ENCODE results near the gene ACY1.

The ACY1 gene

GRCh38 chr3:51997172-51997571, 13.8 kb downstream of the ACY1 start:
- no peak for ATAC-seq
- TF ChIP-seq PATZ1 (CRISPR knock-in tag; IDR thresholded peaks at IDR 0.05; ENCODE audit: borderline replicate concordance): no peak
- TF ChIP-seq PPARA (CRISPR knock-in tag; IDR thresholded peaks at IDR 0.05; ENCODE audit: borderline replicate concordance): no peak
- TF ChIP-seq ISL1 (CRISPR knock-in tag; IDR thresholded peaks at IDR 0.05): no peak
- no peak for TF ChIP-seq ZNF8 (CRISPR knock-in tag; IDR thresholded peaks at IDR 0.05)
- no peak for TF ChIP-seq ZNF70 (CRISPR knock-in tag; IDR thresholded peaks at IDR 0.05)
- no peak for TF ChIP-seq TOX (CRISPR knock-in tag; IDR thresholded peaks at IDR 0.05; ENCODE audit: borderline replicate concordance)
- TF ChIP-seq CREB5 (CRISPR knock-in tag; IDR thresholded peaks at IDR 0.05; ENCODE audit: low read depth): no peak
- TF ChIP-seq RARB (CRISPR knock-in tag; IDR thresholded peaks at IDR 0.05): no peak
- no peak for TF ChIP-seq ESRRG (CRISPR knock-in tag; IDR thresholded peaks at IDR 0.05)

- no peak for ATAC-seq
- no peak for TF ChIP-seq PATZ1 (CRISPR knock-in tag; IDR thresholded peaks at IDR 0.05; ENCODE audit: borderline replicate concordance)
- no peak for TF ChIP-seq BACH2 (CRISPR knock-in tag; IDR thresholded peaks at IDR 0.05; ENCODE audit: borderline replicate concordance)
- no peak for TF ChIP-seq TSHZ2 (CRISPR knock-in tag; IDR thresholded peaks at IDR 0.05)
- TF ChIP-seq ZNF70 (CRISPR knock-in tag; IDR thresholded peaks at IDR 0.05): no peak
- no peak for TF ChIP-seq ESRRG (CRISPR knock-in tag; IDR thresholded peaks at IDR 0.05)
- no peak for TF ChIP-seq CREB5 (CRISPR knock-in tag; IDR thresholded peaks at IDR 0.05; ENCODE audit: low read depth)
- no peak for TF ChIP-seq ZNF565 (CRISPR knock-in tag; conservative IDR thresholded peaks at IDR 0.05; ENCODE audit: low read depth)
- TF ChIP-seq CSDC2 (CRISPR knock-in tag; IDR thresholded peaks at IDR 0.05): no peak
- TF ChIP-seq POU6F1 (CRISPR knock-in tag; IDR thresholded peaks at IDR 0.05; ENCODE audit: borderline replicate concordance, low read depth): no peak
Measured at GRCh38 chr3:51997935-51998596, 14.7 kb downstream of the ACY1 start.

GRCh38 chr3:51998774-51999173, 15.4 kb downstream of the ACY1 start:
- TF ChIP-seq ESRRG (CRISPR knock-in tag; IDR thresholded peaks at IDR 0.05) (no peak), ZNF70 (CRISPR knock-in tag; IDR thresholded peaks at IDR 0.05) (no peak), BACH2 (CRISPR knock-in tag; IDR thresholded peaks at IDR 0.05; ENCODE audit: borderline replicate concordance) (no peak), TOX (CRISPR knock-in tag; IDR thresholded peaks at IDR 0.05; ENCODE audit: borderline replicate concordance) (no peak), ZNF565 (CRISPR knock-in tag; conservative IDR thresholded peaks at IDR 0.05; ENCODE audit: low read depth) (no peak), RARB (CRISPR knock-in tag; IDR thresholded peaks at IDR 0.05) (no peak), ISL1 (CRISPR knock-in tag; IDR thresholded peaks at IDR 0.05) (no peak), TCF4 (CRISPR knock-in tag; IDR thresholded peaks at IDR 0.05; ENCODE audit: borderline replicate concordance) (no peak), ZNF8 (CRISPR knock-in tag; IDR thresholded peaks at IDR 0.05) (no peak), PATZ1 (CRISPR knock-in tag; IDR thresholded peaks at IDR 0.05; ENCODE audit: borderline replicate concordance) (no peak), POU6F1 (CRISPR knock-in tag; IDR thresholded peaks at IDR 0.05; ENCODE audit: borderline replicate concordance, low read depth) (no peak), ZFP3 (CRISPR knock-in tag; IDR thresholded peaks at IDR 0.05) (no peak)
- TF ChIP-seq, protein P1, sequence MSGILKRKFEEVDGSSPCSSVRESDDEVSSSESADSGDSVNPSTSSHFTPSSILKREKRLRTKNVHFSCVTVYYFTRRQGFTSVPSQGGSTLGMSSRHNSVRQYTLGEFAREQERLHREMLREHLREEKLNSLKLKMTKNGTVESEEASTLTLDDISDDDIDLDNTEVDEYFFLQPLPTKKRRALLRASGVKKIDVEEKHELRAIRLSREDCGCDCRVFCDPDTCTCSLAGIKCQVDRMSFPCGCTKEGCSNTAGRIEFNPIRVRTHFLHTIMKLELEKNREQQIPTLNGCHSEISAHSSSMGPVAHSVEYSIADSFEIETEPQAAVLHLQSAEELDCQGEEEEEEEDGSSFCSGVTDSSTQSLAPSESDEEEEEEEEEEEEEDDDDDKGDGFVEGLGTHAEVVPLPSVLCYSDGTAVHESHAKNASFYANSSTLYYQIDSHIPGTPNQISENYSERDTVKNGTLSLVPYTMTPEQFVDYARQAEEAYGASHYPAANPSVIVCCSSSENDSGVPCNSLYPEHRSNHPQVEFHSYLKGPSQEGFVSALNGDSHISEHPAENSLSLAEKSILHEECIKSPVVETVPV (CRISPR knock-in tag; IDR thresholded peaks at IDR 0.05): no peak
- ATAC-seq: no peak
